T-helper 1 cell treated with Interleukin-12 subunit alpha and Interleukin-12 subunit beta and Interleukin-4 antibody, amounts not matched to agents 30 μg/mL and 1 μg/mL, for 36 hours (primary cell): Measurements from ENCODE around the gene F10.

Experiments used
- H3K27ac Mint-ChIP-seq: one replicate; pipeline ENCODE4 v1.8.0; 2021; ENCODE audit warnings: mild to moderate bottlenecking, mixed read lengths
- H3K27me3 Mint-ChIP-seq: one replicate; pipeline ENCODE4 v1.8.0; 2021; ENCODE audit warnings: low read depth, mixed read lengths
- H3K36me3 Mint-ChIP-seq: one replicate; pipeline ENCODE4 v1.8.0; 2021; ENCODE audit warnings: low read depth, mixed read lengths
- H3K4me1 Mint-ChIP-seq: one replicate; pipeline ENCODE4 v1.8.0; 2021; ENCODE audit warnings: low read depth, mixed read lengths
- H3K4me3 Mint-ChIP-seq: one replicate; pipeline ENCODE4 v1.8.0; 2021; ENCODE audit warnings: mild to moderate bottlenecking, moderate library complexity, mixed read lengths
- H3K9me3 Mint-ChIP-seq: one replicate; pipeline ENCODE4 v1.8.0; 2021; ENCODE audit warnings: mixed read lengths

The F10 gene

DNA sequence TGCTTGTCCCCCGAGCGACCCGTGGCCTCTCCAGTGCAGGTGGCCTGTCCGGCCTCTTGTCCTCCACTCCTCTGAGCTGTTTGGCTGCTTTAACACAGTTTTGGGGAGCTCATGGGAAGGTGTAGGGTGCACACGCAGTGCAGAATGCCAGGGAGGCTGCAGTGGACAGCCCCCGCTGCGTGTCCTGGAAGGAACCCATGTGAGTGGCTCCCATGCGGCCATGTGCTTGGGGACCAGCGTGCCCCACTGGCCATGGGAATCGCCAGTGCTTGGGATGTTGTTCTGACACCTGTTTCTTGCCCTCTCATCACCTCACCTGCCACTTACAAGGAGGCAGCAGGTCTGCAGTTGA lies 39.6 kb upstream of the F10 start:
- H3K4me3 Mint-ChIP-seq = no peak overlapping the region
- no peaks in the 10 kb centered on the region for H3K9me3 Mint-ChIP-seq
- no peaks in the 10 kb centered on the region for H3K27me3 Mint-ChIP-seq
- no peaks in the 10 kb centered on the region for H3K36me3 Mint-ChIP-seq
- no peak overlapping the region for H3K27ac Mint-ChIP-seq
- H3K4me1 Mint-ChIP-seq = no peaks in the 10 kb centered on the region

- Mint-ChIP-seq H3K4me3 (no peak overlapping the region), H3K4me1 (no peaks in the 10 kb centered on the region), H3K27ac (no peak overlapping the region), H3K27me3 (no peaks in the 10 kb centered on the region), H3K9me3 (no peaks in the 10 kb centered on the region), H3K36me3 (no peaks in the 10 kb centered on the region)
Observed at GRCh38 chr13:113083402-113084061, 39.1 kb upstream of the F10 start.

DNA sequence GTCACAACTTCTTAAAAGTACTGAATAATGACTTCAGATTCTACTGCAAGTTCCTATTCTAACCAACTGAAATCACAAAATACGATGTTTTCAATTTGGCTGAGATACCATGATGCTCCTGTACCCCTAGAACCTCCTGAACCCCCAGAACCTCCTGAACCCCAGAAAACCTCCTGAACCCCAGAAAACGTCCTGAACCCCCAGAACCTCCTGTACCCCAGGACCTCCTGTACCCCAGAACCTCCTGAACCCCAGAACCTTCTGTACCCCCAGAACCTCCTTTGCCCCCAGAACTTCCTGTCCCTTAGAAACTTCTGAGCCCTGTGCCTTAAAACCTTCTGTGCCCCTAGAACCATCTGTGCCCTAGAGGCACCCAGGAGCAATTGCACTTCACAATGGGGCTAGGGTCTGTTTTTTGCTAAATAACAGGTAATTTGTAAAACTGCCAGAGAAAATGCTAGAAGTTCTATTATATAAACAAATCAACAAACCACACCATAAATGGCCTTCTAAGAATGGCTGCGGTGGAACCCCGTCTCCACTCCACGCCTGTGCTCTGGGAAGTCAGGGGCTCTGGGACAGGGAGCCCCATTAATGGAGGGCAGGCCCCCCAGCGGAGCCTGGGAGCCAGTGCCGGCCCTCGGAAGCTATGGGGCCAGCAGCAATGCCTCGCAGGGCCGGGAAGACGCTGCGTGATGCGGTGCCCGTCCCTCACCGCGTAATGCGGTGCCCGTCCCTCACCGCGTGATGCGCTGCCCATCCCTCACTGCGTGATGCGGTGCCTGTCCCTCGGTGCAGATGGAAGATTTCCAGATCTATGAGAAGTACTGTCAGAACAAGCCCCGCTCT lies 38.3 kb upstream of the F10 start:
- no peak overlapping the region for H3K4me3 Mint-ChIP-seq
- no peaks in the 10 kb centered on the region for H3K27me3 Mint-ChIP-seq
- no peaks in the 10 kb centered on the region for H3K9me3 Mint-ChIP-seq
- H3K27ac Mint-ChIP-seq = no peak overlapping the region
- H3K4me1 Mint-ChIP-seq = no peaks in the 10 kb centered on the region
- no peaks in the 10 kb centered on the region for H3K36me3 Mint-ChIP-seq

DNA sequence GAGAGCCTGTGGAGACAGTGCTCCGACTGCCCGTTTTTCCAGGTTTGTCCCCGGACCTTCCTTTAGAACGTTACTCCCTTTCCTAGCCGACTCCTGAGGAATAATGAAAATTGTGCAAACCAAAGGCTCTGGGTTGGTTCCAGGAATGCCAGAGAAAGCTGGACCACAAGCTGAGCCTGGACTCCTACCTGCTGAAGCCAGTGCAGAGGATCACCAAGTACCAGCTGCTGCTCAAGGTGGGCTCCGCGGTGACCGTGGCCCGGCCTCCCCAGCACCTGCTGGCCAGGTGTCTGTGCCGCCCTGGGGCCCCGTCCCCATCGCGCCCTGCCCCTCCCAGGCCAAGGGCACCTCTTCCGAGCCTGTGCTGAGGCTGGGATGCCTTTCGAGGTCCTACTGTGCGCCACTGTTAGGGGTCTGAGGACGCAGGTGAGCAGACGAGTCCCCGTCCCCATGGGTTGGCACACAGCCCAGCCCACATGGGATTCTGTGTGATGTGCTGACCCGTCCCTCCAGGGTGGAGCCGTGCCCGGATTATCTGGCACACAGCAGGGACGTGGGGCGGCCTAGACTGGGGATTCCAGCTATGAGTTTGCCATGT lies 37.6 kb upstream of the F10 start:
- H3K27ac Mint-ChIP-seq = no peak overlapping the region
- H3K4me3 Mint-ChIP-seq = no peak overlapping the region
- H3K27me3 Mint-ChIP-seq = no peaks in the 10 kb centered on the region
- H3K36me3 Mint-ChIP-seq = no peaks in the 10 kb centered on the region
- H3K4me1 Mint-ChIP-seq = no peaks in the 10 kb centered on the region
- no peaks in the 10 kb centered on the region for H3K9me3 Mint-ChIP-seq

GRCh38 chr13:113086031-113086750 lies 36.4 kb upstream of the F10 start:
- no peaks in the 10 kb centered on the region for H3K4me1 Mint-ChIP-seq
- no peak overlapping the region for H3K27ac Mint-ChIP-seq
- H3K36me3 Mint-ChIP-seq = no peaks in the 10 kb centered on the region
- no peaks in the 10 kb centered on the region for H3K9me3 Mint-ChIP-seq
- no peak overlapping the region for H3K4me3 Mint-ChIP-seq
- no peaks in the 10 kb centered on the region for H3K27me3 Mint-ChIP-seq

DNA sequence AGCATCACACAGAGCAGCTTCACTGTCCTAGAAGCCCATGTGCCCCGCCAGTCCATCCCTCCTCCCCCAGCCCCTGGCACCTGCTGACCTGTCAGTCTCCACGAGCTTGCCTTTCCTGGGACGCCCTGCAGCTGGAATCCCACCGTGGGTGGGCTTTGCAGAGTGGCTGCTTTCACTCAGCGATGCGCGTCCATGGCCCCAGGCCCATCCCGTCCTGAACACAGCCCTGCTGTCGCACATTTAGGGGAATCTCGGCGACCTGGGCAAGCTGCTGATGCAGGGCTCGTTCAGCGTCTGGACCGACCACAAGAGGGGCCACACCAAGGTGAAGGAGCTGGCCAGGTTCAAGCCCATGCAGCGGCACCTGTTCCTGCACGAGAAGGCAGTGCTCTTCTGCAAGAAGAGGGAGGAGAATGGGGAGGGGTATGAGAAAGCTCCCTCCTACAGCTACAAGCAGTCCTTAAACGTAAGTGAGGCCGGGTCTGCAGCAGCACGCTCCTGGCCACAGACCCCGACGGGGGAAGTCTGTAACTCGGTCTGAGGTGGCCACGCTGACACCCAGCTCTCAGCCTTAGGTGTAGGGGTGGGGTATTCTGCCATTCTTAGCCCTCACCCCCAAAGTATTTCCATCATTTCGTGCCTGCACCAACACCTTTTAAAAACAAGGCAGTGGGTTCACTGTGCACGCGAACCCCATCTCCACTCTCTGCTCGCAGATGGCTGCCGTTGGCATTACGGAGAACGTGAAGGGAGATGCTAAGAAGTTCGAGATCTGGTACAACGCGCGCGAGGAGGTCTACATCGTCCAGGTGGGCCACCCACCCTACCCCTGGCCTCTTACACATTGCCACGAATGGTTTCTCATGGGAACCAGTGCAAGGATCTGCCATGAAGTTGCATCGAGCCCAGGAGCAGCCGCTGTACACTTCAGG lies 35.3 kb upstream of the F10 start:
- H3K9me3 Mint-ChIP-seq = no peaks in the 10 kb centered on the region
- H3K27ac Mint-ChIP-seq = no peak overlapping the region
- no peaks in the 10 kb centered on the region for H3K36me3 Mint-ChIP-seq
- H3K4me1 Mint-ChIP-seq = no peaks in the 10 kb centered on the region
- H3K27me3 Mint-ChIP-seq = no peaks in the 10 kb centered on the region
- no peak overlapping the region for H3K4me3 Mint-ChIP-seq

- Mint-ChIP-seq H3K4me3 (no peak overlapping the region), H3K27ac (no peak overlapping the region), H3K4me1 (no peaks in the 10 kb centered on the region), H3K36me3 (no peaks in the 10 kb centered on the region), H3K27me3 (no peaks in the 10 kb centered on the region), H3K9me3 (no peaks in the 10 kb centered on the region)
Observed at GRCh38 chr13:113087923-113088690, 34.5 kb upstream of the F10 start.

DNA sequence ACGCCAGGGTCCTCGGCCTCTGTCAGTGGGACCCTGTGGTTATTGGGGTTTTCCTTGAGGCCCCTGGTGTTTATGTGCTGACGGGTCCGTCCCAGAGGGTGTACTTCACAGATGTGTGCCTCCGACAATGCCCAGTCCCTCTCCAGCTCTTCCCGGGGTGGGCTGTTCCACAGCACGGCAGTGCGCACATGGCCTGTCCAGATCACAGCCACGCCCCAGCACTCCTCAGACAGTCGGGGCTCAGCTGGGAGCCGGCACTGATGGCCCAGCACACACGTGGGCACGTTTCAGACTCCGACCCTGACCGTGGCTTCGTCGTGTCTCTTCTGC lies 33.9 kb upstream of the F10 start:
- H3K36me3 Mint-ChIP-seq = no peaks in the 10 kb centered on the region
- no peak overlapping the region for H3K4me3 Mint-ChIP-seq
- no peaks in the 10 kb centered on the region for H3K4me1 Mint-ChIP-seq
- no peaks in the 10 kb centered on the region for H3K9me3 Mint-ChIP-seq
- no peaks in the 10 kb centered on the region for H3K27me3 Mint-ChIP-seq
- no peak overlapping the region for H3K27ac Mint-ChIP-seq

GRCh38 chr13:113089693-113090414 lies 32.7 kb upstream of the F10 start:
- no peaks in the 10 kb centered on the region for H3K27me3 Mint-ChIP-seq
- no peak overlapping the region for H3K27ac Mint-ChIP-seq
- no peaks in the 10 kb centered on the region for H3K4me1 Mint-ChIP-seq
- no peaks in the 10 kb centered on the region for H3K36me3 Mint-ChIP-seq
- no peaks in the 10 kb centered on the region for H3K9me3 Mint-ChIP-seq
- H3K4me3 Mint-ChIP-seq = no peak overlapping the region

DNA sequence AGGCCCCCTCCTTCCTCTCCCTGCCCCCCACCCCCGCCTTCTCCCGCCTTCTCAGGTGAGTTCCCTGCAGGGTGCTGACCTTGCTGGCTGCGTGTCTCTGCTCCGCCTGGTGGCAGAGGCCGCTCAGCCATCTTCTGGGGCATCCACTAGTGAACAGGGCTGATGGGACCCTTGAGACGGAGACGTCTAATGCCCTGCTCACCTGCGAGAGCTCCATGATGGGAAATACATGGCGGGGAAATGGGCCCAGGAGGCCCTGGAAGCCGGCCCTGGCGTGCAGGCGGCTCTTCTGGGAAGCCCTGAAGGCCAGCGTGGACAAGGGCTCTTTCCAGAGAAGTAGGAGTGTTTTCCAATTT lies 32.2 kb upstream of the F10 start:
- Mint-ChIP-seq H3K9me3 (no peaks in the 10 kb centered on the region), H3K4me1 (no peaks in the 10 kb centered on the region), H3K4me3 (no peak overlapping the region), H3K27me3 (no peaks in the 10 kb centered on the region), H3K27ac (no peak overlapping the region), H3K36me3 (no peaks in the 10 kb centered on the region)

GRCh38 chr13:113090806-113091205 lies 31.8 kb upstream of the F10 start:
- Mint-ChIP-seq H3K4me3 (no peak overlapping the region), H3K27ac (no peak overlapping the region), H3K36me3 (no peaks in the 10 kb centered on the region), H3K4me1 (no peaks in the 10 kb centered on the region), H3K27me3 (no peaks in the 10 kb centered on the region), H3K9me3 (no peaks in the 10 kb centered on the region)

DNA sequence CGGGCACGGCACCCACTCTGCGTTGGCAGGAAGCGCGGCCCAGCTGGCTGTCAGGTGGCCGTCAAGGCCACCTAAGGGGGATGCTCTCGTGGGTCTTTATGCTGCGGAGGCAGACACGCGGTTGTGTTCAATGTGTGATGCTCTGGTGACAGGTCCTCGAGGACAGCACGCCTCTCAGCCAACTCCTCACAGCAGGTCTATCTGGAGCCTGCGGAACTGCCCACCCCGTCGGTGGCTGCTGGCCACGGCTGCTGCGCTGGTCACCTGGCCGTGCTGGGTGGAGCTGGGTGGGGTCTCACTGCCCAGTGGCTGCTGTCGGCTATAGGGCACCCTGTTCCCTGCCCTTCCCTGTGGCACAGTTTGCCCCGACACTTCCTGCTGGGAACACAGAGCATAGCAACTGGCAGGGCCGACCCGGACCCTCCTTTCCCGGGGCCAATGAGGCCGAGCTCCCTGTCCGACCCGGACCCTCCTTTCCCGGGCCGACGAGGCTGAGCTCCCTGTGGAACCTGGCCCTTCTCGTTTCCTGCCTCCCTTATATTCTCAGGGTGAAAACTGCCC lies 31.3 kb upstream of the F10 start:
- H3K9me3 Mint-ChIP-seq = no peaks in the 10 kb centered on the region
- no peaks in the 10 kb centered on the region for H3K27me3 Mint-ChIP-seq
- H3K36me3 Mint-ChIP-seq = no peaks in the 10 kb centered on the region
- no peak overlapping the region for H3K27ac Mint-ChIP-seq
- no peaks in the 10 kb centered on the region for H3K4me1 Mint-ChIP-seq
- H3K4me3 Mint-ChIP-seq = no peak overlapping the region
